Stomach (tissue), 9 donors: ENCODE measurements around the gene TFRC. TPM values are rescaled to one million over a fixed set of nuclear protein-coding genes. Genes with fewer than 3 reads are reported as not detected.
"Not testable (repeated sequence)": the region's sequence is repeated elsewhere in the genome, so short reads cannot be mapped to it uniquely, and the experiment has no call there.

Experiments
- DNase-seq, 2 donors: peaks; one replicate each; pipeline versions ENCODE4 v3.0.0 to v3.0.0-alpha.2; 2013 to 2019
- H3K27ac ChIP-seq, 5 donors: fragments of 200-600 bp in 4 of 5; sonication (generic) in 4 of 5; one replicate each; pipeline ENCODE4 v1.5.1; 2013 to 2019; ENCODE audit warnings: mild to moderate bottlenecking in 1 of 5, moderate library complexity in 1 of 5
- H3K27me3 ChIP-seq, 3 donors: fragments of 200-600 bp; sonication (generic); one replicate each; pipeline ENCODE4 v1.5.1; 2017 to 2019; ENCODE audit warnings: mixed run types in 1 of 3
- H3K36me3 ChIP-seq, 4 donors: fragments of 200-600 bp; sonication (generic); 1 replicate in 3 of 4; 2 replicates in 1 of 4; pipeline ENCODE4 v1.5.1; 2016 to 2019
- H3K4me1 ChIP-seq, 4 donors: fragments of 200-600 bp; sonication (generic); one replicate each; pipeline ENCODE4 v1.5.1; 2016 to 2019
- H3K4me3 ChIP-seq, 4 donors: fragments of 200-600 bp; sonication (generic) in 3 of 4; one replicate each; pipeline ENCODE4 v1.5.1; 2016 to 2019; ENCODE audit warnings: mild to moderate bottlenecking in 1 of 4
- H3K9me3 ChIP-seq, 4 donors: fragments of 200-600 bp; sonication (generic); one replicate each; pipeline ENCODE4 v1.5.1; 2016 to 2019
- CTCF ChIP-seq, 7 experiments: fragments of 450-650 bp in 4 of 7; fragments of 200-600 bp in 3 of 7; sonication (generic) in 3 of 7; IDR thresholded peaks; one replicate each; pipeline ENCODE4 v1.5.1; 2016 to 2019; ENCODE audit warnings: antibody characterized with exemption in 7 of 7, control low read depth in 2 of 7, mild to moderate bottlenecking in 1 of 7
- EP300 ChIP-seq: sonication (generic); formaldehyde crosslinking; IDR thresholded peaks from one replicate; pipeline ENCODE4 v1.6.1; 2017; ENCODE audit warnings: antibody characterized with exemption
- POLR2A ChIP-seq, 4 donors: fragments of 450-650 bp; IDR thresholded peaks; one replicate each; pipeline ENCODE4 v1.6.1; 2016; ENCODE audit warnings: antibody characterized with exemption in 4 of 4, control low read depth in 2 of 4, mild to moderate bottlenecking in 1 of 4, moderate library complexity in 1 of 4
- POLR2AphosphoS5 ChIP-seq, 3 donors: sonication (generic); formaldehyde crosslinking; IDR thresholded peaks; one replicate each; pipeline ENCODE4 v1.6.1; 2016; ENCODE audit warnings: antibody characterized with exemption in 3 of 3
- WGBS, 5 donors: extraction: QIAGEN DNeasy Blood & Tissue Kit in 3 of 5; methylation state at CpG; one replicate each; pipeline versions ENCODE4 v1.1.5 to v1.1.7; 2013 to 2018; 5-methylcytosine and 5-hydroxymethylcytosine counted together
- intact Hi-C: fragments of 100-400 bp; cut with DNase I; formaldehyde crosslinking; loops from one replicate; pipeline ENCODE4 v1.15.1; 2023; ENCODE audit warnings: low total_unique reads
- polyA plus RNA-seq, 3 donors: library from polyadenylated mRNA; stranded (reverse); fragments of 200-250 nt; gene quantifications; one replicate each; pipeline ENCODE4 v1.2.3, GENCODE V29; 2013
- total RNA-seq, 5 donors: library from RNA; depleted of rRNA; stranded (reverse); fragments of >200 nt; gene quantifications; one replicate each; pipeline versions ENCODE4 v1.1.0 to v1.2.3, GENCODE V29; 2014 to 2016
- donor health status: healthy with polysubstance abuse.
- donor health status: Bipolar disorder and iron deficiency.
- donor health status: healthy.

TFRC gene
- total and polyA plus RNA-seq, 8 donors, result 5.5 to 289 (median 42.1) TPM

GRCh38 chr3:196008929-196009328 lies 73.0 kb downstream of the TFRC start:
- 60 to 85% (median 82%) methylated on average over 1 to 9 of the region's 9 CpGs for WGBS, 5 donors

GRCh38 chr3:196008387-196008786 lies 73.5 kb downstream of the TFRC start:
- H3K9me3 ChIP-seq, result peaks cover 0 to 11% (median 0%) of the 10 kb centered on the region in 4 donors
- H3K27ac ChIP-seq, result no peak overlapping the region
- H3K4me3 ChIP-seq, result no peak overlapping the region
- 88 to 90% (median 89%) methylated on average over 18 of the region's 18 CpGs for WGBS, 5 donors
- no peak for DNase-seq
- H3K27me3 ChIP-seq, result peaks cover 0 to 8% (median 0%) of the 10 kb centered on the region in 3 donors
- TF ChIP-seq EP300 (no peak), POLR2A (IDR thresholded peaks at IDR 0.05) (no peak), POLR2AphosphoS5 (IDR thresholded peaks at IDR 0.05) (no peak), CTCF (IDR thresholded peaks at IDR 0.05) (no peak)
- H3K36me3 ChIP-seq, result no peaks in the 10 kb centered on the region
- H3K4me1 ChIP-seq, result no peaks in the 10 kb centered on the region
- intact Hi-C loops, result no loop called here

More at GRCh38 chr3:196008929-196009328, 73.0 kb downstream of the TFRC start:
- Histone ChIP-seq H3K9me3 (peaks cover 0 to 11% (median 0%) of the 10 kb centered on the region in 4 donors), H3K27ac (no peak overlapping the region), H3K27me3 (peaks cover 0 to 13% (median 0%) of the 10 kb centered on the region in 3 donors), H3K4me1 (no peaks in the 10 kb centered on the region), H3K36me3 (no peaks in the 10 kb centered on the region), H3K4me3 (no peak overlapping the region)
- intact Hi-C loops, result no loop called here
- DNase-seq, result no peak
- TF ChIP-seq POLR2A (IDR thresholded peaks at IDR 0.05) (no peak), CTCF (IDR thresholded peaks at IDR 0.05) (no peak), POLR2AphosphoS5 (IDR thresholded peaks at IDR 0.05) (no peak), EP300 (no peak)

- H3K27me3 ChIP-seq, result peaks cover 0 to 8% (median 0%) of the 10 kb centered on the region in 3 donors
- intact Hi-C loops, result no loop called here
- no peak overlapping the region for H3K27ac ChIP-seq
- no peak overlapping the region for H3K4me3 ChIP-seq
- TF ChIP-seq POLR2AphosphoS5 (IDR thresholded peaks at IDR 0.05) (no peak), EP300 (no peak), CTCF (IDR thresholded peaks at IDR 0.05) (no peak), POLR2A (IDR thresholded peaks at IDR 0.05) (no peak)
- H3K36me3 ChIP-seq, result no peaks in the 10 kb centered on the region
- 75 to 87% (median 78%) methylated on average over 11 of the region's 11 CpGs for WGBS, 5 donors
- no peak for DNase-seq
- no peaks in the 10 kb centered on the region for H3K4me1 ChIP-seq
- peaks cover 0 to 11% (median 0%) of the 10 kb centered on the region in 4 donors for H3K9me3 ChIP-seq
Measured at GRCh38 chr3:196007744-196008335, 74.0 kb downstream of the TFRC start.

GRCh38 chr3:196005338-196005737 lies 76.6 kb downstream of the TFRC start:
- peaks cover 0 to 12% (median 0%) of the 10 kb centered on the region in 3 donors for H3K27me3 ChIP-seq
- H3K9me3 ChIP-seq, H3K4me1 ChIP-seq, H3K4me3 ChIP-seq, H3K36me3 ChIP-seq, DNase-seq, intact Hi-C loops, H3K27ac ChIP-seq: not testable (repeated sequence)
- WGBS, 5 donors, result 73 to 84% (median 80%) methylated on average over 7 to 10 of the region's 10 CpGs

GRCh38 chr3:196004359-196005052 lies 77.4 kb downstream of the TFRC start:
- H3K36me3 ChIP-seq, DNase-seq, H3K4me3 ChIP-seq, intact Hi-C loops, H3K27ac ChIP-seq, H3K4me1 ChIP-seq, H3K9me3 ChIP-seq: not testable (repeated sequence)
- H3K27me3 ChIP-seq, result peaks cover 0 to 21% (median 0%) of the 10 kb centered on the region in 3 donors
- 75 to 83% (median 79%) methylated on average over 17 of the region's 17 CpGs for WGBS, 5 donors
